PC-9 (cell line): Measurements from ENCODE around the gene ZNF446. TPM values are rescaled to one million over a fixed set of nuclear protein-coding genes. Genes with fewer than 3 reads are reported as not detected.
A peak's percentile ranks its signal among the peaks of the same experiment; 100 is the strongest.

Experiments
- BruUV-seq: library from RNA; stranded (reverse); fragments of 400-500 nt; replicated peaks from 2 replicates; lab custom pipeline; 2021; lab: Mats Ljungman, UMichigan
- CTCF ChIA-PET: fragments of 300-600 bp; sonication (Branson Sonifier 250); formaldehyde crosslinking; loops from one replicate; lab custom pipeline; 2022; ENCODE audit warnings: antibody characterized with exemption; lab: Charles Lee
- POLR2A ChIA-PET: fragments of 300-600 bp; sonication (Branson Sonifier 250); formaldehyde crosslinking; loops from one replicate; lab custom pipeline; 2022; ENCODE audit warnings: antibody characterized with exemption; ENCODE audit not compliant: unreplicated experiment; lab: Charles Lee
- DNase-seq, 2 experiments: peaks; one replicate each; pipeline versions ENCODE4 v3.0.0 to v3.0.0-alpha.2; 2015 to 2022; ENCODE audit warnings: mixed read lengths in 1 of 2
- H2AFZ ChIP-seq: fragments of 200-600 bp; sonication (generic); 2 replicates; pipeline ENCODE4 v1.8.1; 2017; ENCODE audit warnings: antibody characterized with exemption
- H3F3A ChIP-seq: fragments of 200-600 bp; sonication (generic); 2 replicates; pipeline ENCODE4 v1.8.1; 2017; ENCODE audit warnings: antibody characterized with exemption, mild to moderate bottlenecking, low read depth; ENCODE audit not compliant: insufficient read depth
- H3K27ac ChIP-seq: fragments of 200-600 bp; sonication (generic); 2 replicates; pipeline ENCODE4 v1.6.1; 2016; ENCODE audit warnings: mixed run types
- H3K27me3 ChIP-seq: fragments of 200-600 bp; sonication (generic); 2 replicates; pipeline ENCODE4 v1.6.1; 2016; ENCODE audit warnings: low read depth, mixed run types; ENCODE audit not compliant: insufficient read depth
- H3K36me3 ChIP-seq: fragments of 200-600 bp; sonication (generic); 2 replicates; pipeline ENCODE4 v1.6.1; 2016; ENCODE audit warnings: low read depth, mixed run types
- H3K4me1 ChIP-seq: fragments of 200-600 bp; sonication (generic); replicated peaks from 2 replicates; pipeline ENCODE4 v1.6.1; 2016; ENCODE audit warnings: mixed run types; ENCODE audit not compliant: insufficient read depth
- H3K4me2 ChIP-seq: fragments of 200-600 bp; sonication (generic); 2 replicates; pipeline ENCODE4 v1.6.1; 2017; ENCODE audit warnings: mixed run types
- H3K4me3 ChIP-seq: fragments of 200-600 bp; sonication (generic); 2 replicates; pipeline ENCODE4 v1.6.1; 2016; ENCODE audit warnings: mixed run types
- H3K79me2 ChIP-seq: fragments of 200-600 bp; sonication (generic); 2 replicates; pipeline ENCODE4 v1.6.1; 2017; ENCODE audit warnings: low read depth, mixed run types
- H3K9me2 ChIP-seq: fragments of 200-600 bp; sonication (generic); 2 replicates; pipeline ENCODE4 v1.8.1; 2017; ENCODE audit warnings: mild to moderate bottlenecking; ENCODE audit not compliant: insufficient read depth
- H3K9me3 ChIP-seq: fragments of 200-600 bp; sonication (generic); 2 replicates; pipeline ENCODE4 v1.8.1; 2016; ENCODE audit warnings: low read depth; ENCODE audit not compliant: insufficient read depth
- H4K20me1 ChIP-seq: fragments of 200-600 bp; sonication (generic); 2 replicates; pipeline ENCODE4 v1.8.1; 2017; ENCODE audit not compliant: insufficient read depth
- CTCF ChIP-seq: fragments of 200-600 bp; sonication (generic); conservative IDR thresholded peaks from 2 replicates; pipeline ENCODE4 v1.6.1; 2017; ENCODE audit warnings: mixed run types, antibody characterized with exemption, mild to moderate bottlenecking, moderate library complexity
- EZH2 ChIP-seq: fragments of 200-600 bp; sonication (generic); IDR thresholded peaks from 2 replicates; pipeline ENCODE4 v1.8.0; 2017; ENCODE audit warnings: antibody characterized with exemption, low read depth
- intact Hi-C: fragments of 100-400 bp; cut with micrococcal nuclease; formaldehyde crosslinking; loops from one replicate; pipeline ENCODE4 v1.10.0; 2022; ENCODE audit not compliant: unreplicated experiment
- total RNA-seq: library from RNA; stranded (reverse); gene quantifications from 2 replicates; pipeline ENCODE4 v1.2.3, GENCODE V29; 2021

The ZNF446 gene
- total RNA-seq, 1 experiment from 2014 or later = 11.0 TPM

- no peak for DNase-seq
- no peak overlapping the region for H3K4me2 ChIP-seq
- no peaks in the 10 kb centered on the region for H3K27me3 ChIP-seq
- no peak overlapping the region for H3K4me3 ChIP-seq
- intact Hi-C loops = no loop called here
- H3K27ac ChIP-seq = no peak overlapping the region
- H4K20me1 ChIP-seq = no peaks in the 10 kb centered on the region
- H2AFZ ChIP-seq = no peak overlapping the region
- no peaks in the 10 kb centered on the region for H3K79me2 ChIP-seq
- ChIA-PET CTCF (no interaction called here), POLR2A (no interaction called here)
- H3K36me3 ChIP-seq = no peaks in the 10 kb centered on the region
- BruUV-seq = no TSS peak
- TF ChIP-seq CTCF (no peak), EZH2 (no peak)
- no peaks in the 10 kb centered on the region for H3K9me3 ChIP-seq
- H3K4me1 ChIP-seq = no peaks in the 10 kb centered on the region
- H3F3A ChIP-seq = no peaks in the 10 kb centered on the region
- H3K9me2 ChIP-seq = no peaks in the 10 kb centered on the region
These were observed 16.1 kb upstream of the ZNF446 start for GRCh38 chr19:58460039-58460438.

DNA sequence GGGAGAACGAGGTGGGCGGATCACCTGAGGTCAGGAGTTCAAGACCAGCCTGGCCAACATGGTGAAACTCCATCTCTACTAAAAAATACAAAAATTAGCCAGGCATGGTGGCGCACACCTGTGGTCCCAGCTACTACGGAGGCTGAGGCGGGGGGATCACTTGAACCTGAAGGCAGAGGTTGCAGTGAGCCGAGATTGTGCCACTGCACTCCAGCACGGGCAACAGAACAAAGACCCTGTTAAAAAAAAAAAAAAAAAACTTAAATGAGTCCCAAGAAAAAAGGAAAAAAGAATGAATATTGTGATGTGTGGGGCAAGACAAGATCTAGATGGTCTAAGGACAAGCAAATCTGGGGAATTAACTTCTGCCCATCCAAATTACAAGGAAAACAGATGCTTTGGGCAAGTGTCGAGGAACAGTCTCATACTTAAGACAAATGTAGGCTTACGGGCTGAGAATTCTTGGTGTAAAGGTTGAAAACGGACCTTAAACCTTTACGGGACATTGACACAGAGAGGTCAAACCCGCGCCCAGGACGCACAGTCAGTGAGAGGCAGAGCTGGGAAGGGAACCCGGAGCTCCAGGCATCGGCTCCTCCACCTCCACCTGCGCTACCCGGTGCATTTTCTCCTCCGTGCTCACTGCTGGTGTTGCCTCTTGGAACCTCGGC is 9.9 kb upstream of the ZNF446 start:
- Histone ChIP-seq H3K4me1 (no peaks in the 10 kb centered on the region), H3K79me2 (peaks cover 11% of the 10 kb centered on the region; the same call in 1 of the 2 replicates), H3K4me3 (peak overlapping the region; percentile 68; the same call in 1 of the 2 replicates), H3K9me3 (no peaks in the 10 kb centered on the region), H3K9me2 (no peaks in the 10 kb centered on the region), H3K36me3 (no peaks in the 10 kb centered on the region), H3K27me3 (no peaks in the 10 kb centered on the region), H2AFZ (peak overlapping the region; percentile 76), H3K4me2 (peak overlapping the region; percentile 84), H3K27ac (no peak overlapping the region), H3F3A (no peaks in the 10 kb centered on the region), H4K20me1 (0 out of 2 replicates have a peak, but pooled peaks cover 10% of the 10 kb centered on the region)
- DNase-seq = no peak
- TF ChIP-seq EZH2 = no peak
- no peak for TF ChIP-seq CTCF
- intact Hi-C loops = loop anchor here (2.0 to 5.0 kb wide), 2 partner anchors 57 to 104 kb away; partner anchors contain the start of genes ZNF497 and ZNF584
- ChIA-PET CTCF (no interaction called here), POLR2A (interaction anchor here (0.6 kb wide), 1 partner anchor 104 kb away, joined by 3 read pairs; the partner anchor contains the start of gene ZNF497)
- no TSS peak for BruUV-seq

DNA sequence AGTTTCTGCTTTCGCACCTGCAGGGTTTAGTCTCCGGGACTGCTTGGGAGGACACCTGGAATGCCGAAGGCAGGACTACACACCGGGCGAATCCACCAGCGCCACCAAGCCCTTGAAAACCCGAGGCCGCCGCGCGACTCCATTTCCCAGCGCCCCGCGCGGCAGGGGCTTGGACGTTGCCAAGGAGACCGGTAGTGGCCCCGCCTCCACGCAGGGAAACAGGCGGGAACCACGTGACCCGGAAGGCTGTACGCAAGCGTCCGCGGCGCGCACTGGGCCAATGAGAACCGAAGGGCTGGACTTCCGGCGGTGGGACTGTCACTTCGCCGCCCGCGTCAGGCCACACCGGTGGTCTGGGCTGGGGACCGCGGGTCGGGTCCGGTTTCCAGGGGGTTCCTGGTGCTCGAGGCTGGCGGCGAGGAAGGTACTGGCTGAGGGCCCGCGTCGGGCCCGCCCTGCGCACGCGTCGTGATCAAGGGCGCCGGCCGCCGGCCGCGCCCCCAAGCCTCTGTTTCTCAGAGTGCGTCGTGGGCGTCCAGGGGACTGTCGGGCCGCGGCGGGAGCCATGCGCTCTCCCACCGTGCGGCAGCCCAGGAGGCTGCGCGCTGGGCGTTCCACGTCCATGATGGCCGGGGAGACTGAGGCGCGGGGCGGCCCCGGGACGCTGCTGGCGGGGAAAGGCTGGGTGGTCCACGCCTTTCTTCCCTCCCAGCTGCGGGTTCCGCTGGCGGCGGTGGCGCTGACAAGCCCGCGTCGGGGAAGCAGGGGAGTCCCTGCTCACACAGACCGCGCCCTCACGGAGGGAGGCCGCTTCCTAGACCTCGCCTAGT is 9.2 kb upstream of the ZNF446 start, which contains the start of gene ZNF324:
Gene ZNF324, plus strand, starts transcription at position 321 of the 830 bp plus-strand sequence. CDS start 2,106 bp downstream, outside the sequence.
- Histone ChIP-seq H3K4me2 (peak within 1 kb of the TSS; percentile 84), H3K9me3 (no peaks in the 10 kb centered on the region), H3K79me2 (peaks cover 11% of the 10 kb centered on the region; the same call in 1 of the 2 replicates), H3K36me3 (no peaks in the 10 kb centered on the region), H3K4me3 (peak within 1 kb of the TSS; percentile 68), H3F3A (no peaks in the 10 kb centered on the region), H4K20me1 (0 out of 2 replicates have a peak, but pooled peaks cover 10% of the 10 kb centered on the region), H2AFZ (peak within 1 kb of the TSS; percentile 77), H3K9me2 (no peaks in the 10 kb centered on the region), H3K27ac (no peak within 1 kb of the TSS), H3K4me1 (no peaks in the 10 kb centered on the region), H3K27me3 (no peaks in the 10 kb centered on the region)
- CTCF ChIA-PET = no interaction called here
- intact Hi-C loops = loop anchor here (2.0 to 5.0 kb wide), 2 partner anchors 58 to 105 kb away; partner anchors contain the start of genes ZNF497 and ZNF584
- POLR2A ChIA-PET = interaction anchor here (1.2 kb wide), 1 partner anchor 15 kb away, joined by 10 read pairs; no protein-coding TSS in a partner anchor
- peak; percentile 85 to 96 for DNase-seq
- TSS peak; percentile 48 for BruUV-seq
- no peak for TF ChIP-seq EZH2
